Kidney capillary endothelial cell (primary cell): ENCODE results near the gene PHF24.
"Not testable (repeated sequence)": the region's sequence is repeated elsewhere in the genome, so short reads cannot be mapped to it uniquely, and the experiment has no call there.

ENCODE experiments used
- DNase-seq: peaks from one replicate; pipeline ENCODE4 v3.0.0-alpha.2; 2018; ENCODE audit warnings: low spot score

The PHF24 gene

DNA sequence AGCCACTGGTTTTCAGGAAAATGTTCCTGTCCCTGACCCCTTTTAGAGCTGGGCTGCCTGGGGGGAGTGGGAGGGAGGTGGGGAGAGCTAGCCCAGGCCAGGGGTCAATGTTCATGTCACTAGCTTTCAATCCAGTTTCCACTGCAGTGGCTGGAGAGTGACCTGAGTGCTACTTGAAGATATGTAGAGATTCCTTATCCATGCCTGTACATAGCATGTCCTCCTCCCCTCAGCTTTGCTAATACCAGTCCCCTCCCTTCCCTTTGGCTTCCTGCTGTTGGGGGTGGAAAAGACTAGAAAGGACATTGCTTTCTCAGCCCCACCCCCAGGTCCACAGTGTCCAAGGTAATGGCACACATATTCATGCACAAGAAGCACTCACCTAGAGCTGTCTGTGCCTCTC is 39.3 kb downstream of the PHF24 start:
- no peak for DNase-seq

DNA sequence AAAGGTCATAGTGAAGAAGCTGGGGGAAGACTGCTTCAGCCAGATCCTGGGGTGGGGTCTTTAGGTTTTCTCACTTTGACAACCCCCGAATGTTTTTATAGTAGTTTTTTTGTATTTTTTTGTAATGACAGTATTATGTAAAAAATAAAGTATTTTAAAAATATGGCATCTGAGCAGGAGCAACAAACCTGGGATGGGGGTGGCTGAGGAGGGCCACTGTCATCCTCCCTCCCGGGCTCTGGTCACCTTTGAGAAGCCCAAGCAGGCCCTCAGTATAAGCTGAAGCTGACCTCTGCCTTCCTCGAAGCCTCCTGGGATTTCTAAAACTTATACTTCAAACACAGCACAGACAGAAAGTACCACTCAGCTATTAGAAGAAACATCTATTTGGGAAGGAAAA is 40.2 kb downstream of the PHF24 start:
- DNase-seq, result no peak

DNA sequence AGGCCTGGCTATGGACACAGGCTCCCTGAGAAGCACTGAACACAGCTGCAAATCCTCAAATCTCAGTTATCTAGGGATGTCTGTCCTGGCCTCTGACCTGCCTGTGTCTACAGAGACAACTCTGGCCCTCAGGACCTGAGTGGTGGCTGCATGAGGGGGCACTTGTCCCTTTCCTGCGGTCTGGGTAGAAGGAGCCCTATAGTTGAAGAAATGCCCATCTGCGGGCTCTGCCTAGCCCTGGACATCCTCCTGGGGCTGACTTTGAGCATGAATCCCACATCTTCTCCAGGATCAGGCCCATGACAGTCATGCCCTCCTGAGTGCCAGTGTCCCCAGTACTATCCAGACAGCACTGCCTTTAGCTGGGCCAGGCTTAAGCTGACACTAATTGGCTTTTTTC is 41.5 kb downstream of the PHF24 start:
- no peak for DNase-seq

DNA sequence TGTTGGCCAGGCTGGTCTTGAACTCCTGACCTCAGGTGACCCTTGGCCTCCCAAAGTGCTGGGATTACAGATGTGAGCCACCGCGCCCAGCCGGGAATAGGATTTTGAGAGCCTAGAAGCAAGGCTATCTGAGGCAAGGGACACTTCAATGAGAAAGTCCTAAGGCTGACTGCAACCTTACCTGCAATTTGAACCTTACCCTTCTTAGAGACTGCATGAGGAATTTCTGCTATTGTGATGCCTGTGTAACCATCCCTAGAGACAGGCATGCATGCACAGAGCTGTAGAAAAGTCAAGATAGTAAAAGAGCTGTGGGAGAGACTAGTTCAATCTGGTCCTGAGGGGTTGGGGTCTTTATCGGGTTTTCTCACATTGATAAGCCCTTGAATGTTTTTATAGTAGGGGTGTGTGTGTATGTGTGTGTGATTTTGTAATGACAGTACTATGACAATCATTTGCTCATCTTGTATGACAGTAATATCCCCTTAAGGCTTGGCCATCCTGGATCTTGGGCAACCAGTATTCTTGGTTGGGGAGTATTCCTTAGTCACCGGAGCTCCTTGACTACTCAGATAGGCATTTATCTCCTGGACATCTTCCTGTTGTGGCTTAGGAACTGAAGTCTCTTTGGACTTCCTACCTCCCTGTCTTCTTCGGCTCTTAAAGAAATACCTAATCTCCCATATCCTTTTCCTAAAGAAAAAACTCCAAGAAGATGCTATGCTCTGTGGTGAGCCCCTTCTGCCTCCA is 42.6 kb downstream of the PHF24 start:
- DNase-seq, result no peak

DNA sequence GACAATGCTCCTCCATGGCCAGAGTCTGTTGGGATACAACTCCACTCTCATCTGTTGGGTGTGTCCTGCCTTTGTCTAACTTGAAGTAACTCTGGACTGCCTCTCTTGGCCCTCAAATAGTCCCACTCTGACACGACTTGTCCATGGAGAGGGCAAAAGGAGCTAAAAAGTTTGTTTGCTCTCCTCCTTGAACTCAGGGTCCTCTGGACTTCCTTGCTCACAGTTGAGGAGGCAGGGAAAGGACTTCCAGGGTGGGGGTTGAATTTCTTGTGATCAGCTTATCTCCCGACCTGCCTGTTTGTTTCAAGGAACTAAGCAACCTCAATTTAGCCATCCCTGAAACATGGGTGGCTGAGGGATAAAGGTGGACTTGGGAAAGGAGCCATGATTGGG is 43.2 kb downstream of the PHF24 start:
- DNase-seq, result no peak

DNA sequence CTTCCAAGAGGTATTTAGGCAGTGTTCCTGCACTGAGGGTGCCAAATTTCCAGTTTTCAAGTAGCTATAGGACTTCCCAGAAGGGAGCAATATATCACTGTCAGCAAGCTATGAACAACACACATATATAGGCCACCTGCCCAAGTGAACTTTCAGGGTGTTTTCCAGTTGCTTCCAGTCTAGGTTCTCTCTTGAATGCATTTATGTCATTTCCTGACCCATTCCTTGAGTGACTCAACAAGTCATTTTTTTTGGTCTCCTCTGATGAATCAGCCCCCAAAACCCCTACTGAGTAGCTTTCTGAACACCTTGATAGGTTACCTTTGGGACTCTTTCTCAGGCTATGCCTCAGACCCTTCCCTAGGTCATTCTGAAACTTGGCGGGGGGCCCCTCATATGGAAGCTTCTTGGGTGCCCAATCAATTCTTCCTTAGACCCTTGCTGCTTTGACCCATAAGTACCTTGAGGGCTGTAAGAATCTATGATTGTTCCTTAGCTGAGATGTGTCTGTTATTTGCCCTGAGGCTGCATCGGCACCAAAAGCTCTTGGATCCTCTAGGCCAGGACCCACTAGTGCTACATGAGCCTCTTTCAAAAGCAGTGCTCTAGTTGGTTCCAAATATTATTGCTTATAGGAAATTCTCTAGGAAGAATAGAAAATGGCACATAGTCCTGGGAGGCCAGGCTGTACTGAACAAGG is 43.9 kb downstream of the PHF24 start:
- DNase-seq, result no peak

DNA sequence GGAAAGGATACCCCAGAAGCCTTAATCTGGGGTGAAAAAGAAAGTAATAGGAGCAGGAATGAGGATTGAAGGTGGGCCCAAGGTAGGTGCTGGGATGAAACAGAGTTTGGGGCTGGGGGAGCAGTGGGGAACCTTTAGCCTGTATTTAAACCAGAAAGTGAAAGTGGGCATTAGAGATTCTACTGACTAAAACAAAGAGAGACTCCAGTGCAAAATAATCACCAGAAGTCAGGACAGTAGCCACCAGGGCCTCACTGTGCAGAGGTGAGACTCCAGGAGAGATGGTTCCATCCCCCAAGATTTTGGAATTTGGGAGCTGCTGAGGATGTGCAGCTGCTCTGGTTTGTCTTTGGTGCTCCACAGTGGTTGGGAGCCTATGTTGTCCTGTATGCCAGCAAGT is 44.5 kb downstream of the PHF24 start:
- DNase-seq, result no peak

DNA sequence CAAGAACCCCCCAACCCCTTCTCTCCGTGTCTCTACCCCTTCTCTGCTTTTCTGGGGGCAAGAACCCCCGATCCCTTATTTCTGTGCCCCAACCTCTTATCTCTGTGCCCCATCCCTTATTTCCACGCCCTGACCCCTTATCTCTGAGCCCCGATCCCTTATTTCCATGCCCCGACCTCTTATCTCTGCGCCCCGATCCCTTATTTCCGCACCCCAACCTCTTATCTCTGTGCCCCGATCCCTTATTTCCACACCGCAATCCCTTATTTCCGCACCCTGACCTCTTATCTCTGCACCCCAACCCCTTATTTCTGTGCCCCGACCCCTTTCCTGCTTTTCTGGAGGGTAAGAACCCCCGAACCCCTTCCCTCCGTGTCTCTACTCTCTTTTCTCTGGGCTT is 46.2 kb downstream of the PHF24 start:
- not testable (repeated sequence) for DNase-seq

DNA sequence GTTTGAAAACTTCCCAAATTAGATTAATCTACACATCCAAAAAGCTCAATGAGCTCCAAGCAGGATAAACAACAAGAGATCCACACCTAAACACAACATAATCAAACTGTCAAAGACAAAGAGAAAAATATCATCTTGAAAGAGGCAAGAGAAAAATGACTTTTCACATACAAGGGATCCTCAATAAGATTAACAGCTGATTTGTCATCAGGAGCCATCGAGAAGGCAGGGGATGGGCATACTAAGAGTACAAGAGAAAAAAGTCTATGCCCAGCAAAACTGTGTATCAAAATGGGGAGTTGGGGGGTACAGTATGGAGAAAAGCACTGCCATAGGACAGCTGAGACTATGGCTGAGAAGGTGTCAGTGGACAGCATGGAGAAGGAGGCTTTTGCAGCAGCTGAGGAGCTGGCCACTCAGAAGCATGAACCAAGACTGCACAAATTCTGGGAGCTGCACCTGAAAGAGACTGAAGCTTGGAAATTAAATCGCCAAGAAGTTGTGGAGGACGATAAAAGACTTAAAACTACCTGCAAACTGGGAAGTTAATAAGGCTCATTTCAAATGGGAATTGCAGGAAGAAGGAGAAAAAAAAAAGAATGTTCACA is 52.4 kb downstream of the PHF24 start:
- DNase-seq, result no peak

DNA sequence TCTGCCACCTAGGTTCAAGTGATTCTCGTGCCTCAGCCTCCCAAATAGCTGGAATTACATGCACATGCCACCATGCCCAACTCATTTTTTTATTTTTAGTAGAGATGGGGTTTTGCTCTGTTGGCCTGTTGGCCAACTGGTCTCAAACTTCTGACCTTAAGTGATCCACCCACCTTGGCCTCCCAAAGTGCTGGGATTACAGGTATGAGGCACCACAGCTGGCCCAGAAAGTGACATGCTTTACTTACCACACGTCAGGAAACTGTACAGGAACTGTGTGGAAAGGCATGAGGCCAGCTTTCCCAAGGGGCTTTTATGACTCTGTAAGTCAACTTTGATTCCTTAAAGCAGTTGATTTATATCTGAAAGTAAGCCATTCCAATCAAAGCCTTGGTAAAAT is 56.4 kb downstream of the PHF24 start:
- DNase-seq, result no peak

DNA sequence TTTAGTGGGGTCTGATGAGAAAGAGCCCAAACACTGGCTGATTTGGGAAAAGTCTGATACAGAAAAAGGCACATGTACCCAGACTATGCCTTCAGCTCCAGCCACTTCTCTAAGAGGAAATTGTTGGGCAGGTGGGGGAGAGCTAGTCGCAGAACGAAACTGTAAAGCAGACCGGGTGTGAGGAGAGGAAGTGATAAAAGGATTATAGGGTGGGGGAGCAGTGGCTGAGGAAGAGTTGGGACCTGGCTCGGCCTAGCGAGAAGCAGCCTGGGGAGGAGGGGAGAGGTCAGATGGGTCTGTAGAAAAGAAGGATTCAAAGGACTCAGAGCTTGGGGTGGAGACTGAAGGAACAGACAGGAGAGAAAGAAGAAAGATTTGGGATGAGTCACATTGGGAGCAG is 65.4 kb downstream of the PHF24 start:
- DNase-seq, result not testable (repeated sequence)

DNA sequence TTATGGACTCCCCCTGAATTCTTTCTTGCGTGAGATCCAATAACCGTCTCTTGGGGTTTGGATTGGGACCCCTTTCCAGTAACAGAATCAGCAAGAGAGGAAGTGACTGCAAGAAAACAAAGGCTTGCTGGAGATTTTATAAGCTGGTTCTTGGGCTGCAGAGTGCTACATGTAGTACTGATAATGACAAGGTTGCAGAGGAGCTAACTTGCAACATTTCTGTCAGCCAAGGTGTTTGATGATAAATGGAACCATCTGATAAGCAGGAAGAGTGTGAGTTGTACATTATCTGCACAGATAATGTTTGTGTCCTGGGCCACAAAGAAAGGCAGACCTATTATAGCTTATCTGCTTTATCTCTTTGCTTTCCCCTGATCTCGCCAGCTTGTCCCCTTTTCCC is 68.6 kb downstream of the PHF24 start:
- no peak for DNase-seq

DNA sequence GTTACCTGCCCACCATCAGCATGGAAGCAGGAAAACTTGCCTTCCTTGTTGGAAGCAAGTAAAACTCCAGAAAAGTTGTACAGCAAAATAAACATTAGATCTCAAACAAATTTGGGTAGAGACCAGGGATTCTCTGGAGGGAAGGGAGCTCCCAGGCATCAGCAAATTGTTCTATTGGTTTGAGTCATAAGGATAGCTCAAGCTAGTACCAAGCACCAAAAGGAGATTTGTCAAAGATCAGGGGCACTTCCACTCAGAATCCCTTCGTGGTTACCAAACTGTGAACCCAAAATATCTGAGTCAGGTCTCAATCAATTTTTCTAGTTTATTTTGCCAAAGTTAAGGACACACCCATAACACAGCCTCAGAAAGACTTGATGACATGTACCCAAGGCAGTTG is 69.3 kb downstream of the PHF24 start:
- no peak for DNase-seq

DNA sequence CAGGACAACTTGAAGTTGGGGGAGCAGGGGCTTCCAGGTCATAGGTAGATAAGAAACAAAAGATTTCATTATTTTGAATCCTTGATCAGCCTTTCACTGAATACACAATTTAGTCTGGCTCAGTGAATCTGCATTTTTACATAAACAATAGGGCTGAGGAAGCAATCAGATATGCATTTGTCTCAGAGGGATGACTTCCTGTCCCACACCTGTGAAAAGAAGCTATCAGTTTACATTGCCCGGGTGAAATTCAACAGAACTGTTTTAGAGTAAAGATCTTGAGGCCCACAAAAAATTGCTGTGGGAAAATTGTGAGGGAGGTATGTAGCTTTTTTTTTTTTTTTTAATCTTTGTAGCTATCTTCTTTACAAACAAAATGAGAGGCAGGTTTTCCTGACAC is 69.8 kb downstream of the PHF24 start:
- no peak for DNase-seq

DNA sequence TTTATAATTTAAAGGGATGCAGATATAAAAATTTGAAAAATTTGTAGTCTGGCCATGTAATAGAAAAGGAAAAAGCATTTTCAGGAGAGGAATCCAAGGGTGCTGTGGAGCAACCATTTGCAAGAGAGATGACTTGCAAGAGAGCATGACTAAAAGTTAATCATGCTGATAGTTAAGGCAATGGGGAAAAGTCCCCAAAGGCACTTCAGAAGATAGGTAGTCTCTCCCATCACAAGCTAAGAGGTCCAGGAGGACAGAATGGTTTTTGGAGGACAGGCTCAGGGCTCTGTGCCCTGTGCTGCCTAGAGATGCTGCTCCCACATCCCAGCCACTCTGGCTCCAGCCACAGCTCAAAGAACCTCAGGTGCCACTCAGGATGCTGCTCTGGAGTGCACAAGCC is 70.3 kb downstream of the PHF24 start:
- DNase-seq, result no peak

DNA sequence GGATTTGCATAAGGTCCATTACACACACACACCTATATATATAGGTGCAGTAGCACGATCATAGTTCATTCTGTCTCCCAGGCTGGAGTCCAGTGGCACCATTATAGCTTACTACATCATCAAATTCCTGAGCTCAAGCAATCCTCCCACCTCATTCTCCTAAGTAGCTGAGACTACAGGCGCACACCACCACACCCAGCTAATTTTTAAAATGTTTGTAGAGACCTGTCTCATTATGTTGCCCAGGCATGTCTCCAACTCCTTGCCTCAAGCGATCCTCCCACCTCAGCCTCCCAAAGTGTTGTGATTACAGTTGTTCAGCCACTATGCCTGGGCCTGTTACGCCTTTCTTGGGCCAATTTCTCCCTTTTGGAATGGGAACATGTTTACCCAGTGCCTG is 71.2 kb downstream of the PHF24 start:
- no peak for DNase-seq

DNA sequence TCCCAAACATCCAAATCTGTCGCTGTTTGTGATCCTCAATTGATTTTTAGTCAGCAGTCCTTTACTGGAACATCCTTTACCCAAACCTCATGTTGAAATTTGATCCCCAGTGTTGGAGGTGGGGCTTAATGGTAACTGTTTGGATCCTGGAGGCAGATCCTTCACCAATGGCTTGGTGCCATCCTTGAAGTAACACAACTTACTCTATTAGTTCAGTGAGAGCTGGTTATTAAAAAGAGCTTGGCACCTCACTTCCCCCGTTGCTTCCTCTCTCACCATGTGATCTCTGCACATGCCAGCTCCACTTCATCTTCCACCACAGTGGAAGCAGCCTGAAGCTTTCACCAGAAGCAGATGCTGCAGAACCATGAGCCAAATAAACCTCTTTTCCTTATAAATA is 71.8 kb downstream of the PHF24 start:
- DNase-seq, result no peak
